ENCODE measurements around the gene LTB4R2. TPM values are rescaled to one million over a fixed set of nuclear protein-coding genes. Genes with fewer than 3 reads are reported as not detected.

LTB4R2 gene
- total RNA-seq, 1 experiment from 2014 or later: 15.0 TPM

GRCh38 chr14:24285351-24285750 lies 24.6 kb upstream of the LTB4R2 start:
- Histone ChIP-seq H3F3A (ENCODE audit: insufficient read depth, low read depth) (no peaks in the 10 kb centered on the region), H3K27me3 (ENCODE audit: insufficient read depth, low read depth) (no peaks in the 10 kb centered on the region), H3K4me2 (no peak overlapping the region), H3K9me3 (ENCODE audit: insufficient read depth, low read depth) (no peaks in the 10 kb centered on the region), H3K4me3 (no peak overlapping the region), H2AFZ (no peak overlapping the region), H3K36me3 (ENCODE audit: low read depth) (no peaks in the 10 kb centered on the region), H3K27ac (no peak overlapping the region), H3K79me2 (ENCODE audit: low read depth) (no peaks in the 10 kb centered on the region), H3K4me1 (replicated peaks; ENCODE audit: insufficient read depth) (no peaks in the 10 kb centered on the region), H3K9me2 (ENCODE audit: insufficient read depth) (no peaks in the 10 kb centered on the region), H4K20me1 (ENCODE audit: insufficient read depth) (no peaks in the 10 kb centered on the region)
- ChIA-PET CTCF (interaction anchor here (0.6 kb wide), 1 partner anchor 145 kb away, joined by 6 read pairs; no protein-coding TSS in a partner anchor), POLR2A (ENCODE audit: unreplicated experiment) (interaction anchor here (0.7 kb wide), 1 partner anchor 20 kb away, joined by 7 read pairs; no protein-coding TSS in a partner anchor)
- BruUV-seq (replicated peaks): no TSS peak
- intact Hi-C loops (cut with micrococcal nuclease; ENCODE audit: unreplicated experiment): no loop called here
- no peak for DNase-seq
- TF ChIP-seq, protein P1, sequence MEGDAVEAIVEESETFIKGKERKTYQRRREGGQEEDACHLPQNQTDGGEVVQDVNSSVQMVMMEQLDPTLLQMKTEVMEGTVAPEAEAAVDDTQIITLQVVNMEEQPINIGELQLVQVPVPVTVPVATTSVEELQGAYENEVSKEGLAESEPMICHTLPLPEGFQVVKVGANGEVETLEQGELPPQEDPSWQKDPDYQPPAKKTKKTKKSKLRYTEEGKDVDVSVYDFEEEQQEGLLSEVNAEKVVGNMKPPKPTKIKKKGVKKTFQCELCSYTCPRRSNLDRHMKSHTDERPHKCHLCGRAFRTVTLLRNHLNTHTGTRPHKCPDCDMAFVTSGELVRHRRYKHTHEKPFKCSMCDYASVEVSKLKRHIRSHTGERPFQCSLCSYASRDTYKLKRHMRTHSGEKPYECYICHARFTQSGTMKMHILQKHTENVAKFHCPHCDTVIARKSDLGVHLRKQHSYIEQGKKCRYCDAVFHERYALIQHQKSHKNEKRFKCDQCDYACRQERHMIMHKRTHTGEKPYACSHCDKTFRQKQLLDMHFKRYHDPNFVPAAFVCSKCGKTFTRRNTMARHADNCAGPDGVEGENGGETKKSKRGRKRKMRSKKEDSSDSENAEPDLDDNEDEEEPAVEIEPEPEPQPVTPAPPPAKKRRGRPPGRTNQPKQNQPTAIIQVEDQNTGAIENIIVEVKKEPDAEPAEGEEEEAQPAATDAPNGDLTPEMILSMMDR (conservative IDR thresholded peaks at IDR 0.05): no peak
- TF ChIP-seq EZH2 (IDR thresholded peaks at IDR 0.05; ENCODE audit: low read depth): no peak

- Histone ChIP-seq H3K4me2 (no peak overlapping the region), H4K20me1 (ENCODE audit: insufficient read depth) (no peaks in the 10 kb centered on the region), H3K27me3 (ENCODE audit: insufficient read depth, low read depth) (no peaks in the 10 kb centered on the region), H3K9me2 (ENCODE audit: insufficient read depth) (no peaks in the 10 kb centered on the region), H3K36me3 (ENCODE audit: low read depth) (no peaks in the 10 kb centered on the region), H3K9me3 (ENCODE audit: insufficient read depth, low read depth) (no peaks in the 10 kb centered on the region), H3K4me1 (replicated peaks; ENCODE audit: insufficient read depth) (no peaks in the 10 kb centered on the region), H2AFZ (no peak overlapping the region), H3K27ac (no peak overlapping the region), H3K79me2 (ENCODE audit: low read depth) (no peaks in the 10 kb centered on the region), H3F3A (ENCODE audit: insufficient read depth, low read depth) (no peaks in the 10 kb centered on the region), H3K4me3 (no peak overlapping the region)
- no peak for TF ChIP-seq EZH2 (IDR thresholded peaks at IDR 0.05; ENCODE audit: low read depth)
- TF ChIP-seq, protein P1 (conservative IDR thresholded peaks at IDR 0.05): no peak
- ChIA-PET POLR2A (ENCODE audit: unreplicated experiment) (interaction anchor here (0.6 kb wide), 1 partner anchor 13 kb away, joined by 4 read pairs; the partner anchor contains the start of genes DHRS1 and NOP9), CTCF (no interaction called here)
- BruUV-seq (replicated peaks): no TSS peak
- DNase-seq: no peak
- intact Hi-C loops (cut with micrococcal nuclease; ENCODE audit: unreplicated experiment): no loop called here
Measured at GRCh38 chr14:24286996-24287395, 22.9 kb upstream of the LTB4R2 start.

GRCh38 chr14:24289649-24290280 lies 20.2 kb upstream of the LTB4R2 start:
- no peaks in the 10 kb centered on the region for H3K9me2 ChIP-seq (ENCODE audit: insufficient read depth)
- no peaks in the 10 kb centered on the region for H3K79me2 ChIP-seq (ENCODE audit: low read depth)
- intact Hi-C loops (cut with micrococcal nuclease; ENCODE audit: unreplicated experiment): no loop called here
- H3K27me3 ChIP-seq (ENCODE audit: insufficient read depth, low read depth): no peaks in the 10 kb centered on the region
- CTCF ChIA-PET: no interaction called here
- H4K20me1 ChIP-seq (ENCODE audit: insufficient read depth): no peaks in the 10 kb centered on the region
- H3F3A ChIP-seq (ENCODE audit: insufficient read depth, low read depth): no peaks in the 10 kb centered on the region
- H2AFZ ChIP-seq: no peak overlapping the region
- no peak overlapping the region for H3K4me3 ChIP-seq
- POLR2A ChIA-PET (ENCODE audit: unreplicated experiment): interaction anchor here (0.7 kb wide), 1 partner anchor 9 kb away, joined by 9 read pairs; no protein-coding TSS in a partner anchor
- no peak overlapping the region for H3K4me2 ChIP-seq
- no TSS peak for BruUV-seq (replicated peaks)
- H3K27ac ChIP-seq: no peak overlapping the region
- no peaks in the 10 kb centered on the region for H3K36me3 ChIP-seq (ENCODE audit: low read depth)
- H3K4me1 ChIP-seq (replicated peaks; ENCODE audit: insufficient read depth): no peaks in the 10 kb centered on the region
- TF ChIP-seq, protein P1 (conservative IDR thresholded peaks at IDR 0.05): no peak
- no peak for DNase-seq
- H3K9me3 ChIP-seq (ENCODE audit: insufficient read depth, low read depth): no peaks in the 10 kb centered on the region

Measured in PC-9 (cell line).